ENCODE data around the gene PIK3R6. TPM values are rescaled to one million over a fixed set of nuclear protein-coding genes. Genes with fewer than 3 reads are reported as not detected.

Gene PIK3R6
- total RNA-seq, 4 donors from 2014 or later, result 0.55 to 1.4 TPM; not detected in 2

- intact Hi-C loops (cut with DNase I; ENCODE audit: low total_unique reads) (no loop called here), in situ Hi-C loops (cut with MboI; ENCODE audit: low pct_ligation_motif_present in 1 of 4, low pct_unique_long_range_greater_than_20kb in 1 of 4, low sequenced_read_pairs in 3 of 4) (no loop called here)
- no peak for TF ChIP-seq EP300 (IDR thresholded peaks at IDR 0.05; ENCODE audit: low read depth)
- no peak for TF ChIP-seq POLR2A (IDR thresholded peaks at IDR 0.05)
- no peak for TF ChIP-seq CTCF (IDR thresholded peaks at IDR 0.05)
- no peak for TF ChIP-seq POLR2AphosphoS5 (IDR thresholded peaks at IDR 0.05)
- H3K9me3 ChIP-seq, result no peaks in the 10 kb centered on the region
- no peaks in the 10 kb centered on the region for H3K4me1 ChIP-seq
- H3K36me3 ChIP-seq, result no peaks in the 10 kb centered on the region
- H3K4me3 ChIP-seq, result no peak overlapping the region
- no peak for DNase-seq
- no peak overlapping the region for H3K27ac ChIP-seq
- no peaks in the 10 kb centered on the region for H3K27me3 ChIP-seq
- 71 to 87% methylated on average over 5 to 6 of the region's 6 CpGs for WGBS, 2 donors (ENCODE audit: low coverage in 1 of 2)
Measured at GRCh38 chr17:8900207-8900606, 32.7 kb upstream of the PIK3R6 start.

- H3K27ac ChIP-seq, result no peak overlapping the region
- in situ Hi-C loops (cut with MboI; ENCODE audit: low pct_ligation_motif_present in 1 of 4, low pct_unique_long_range_greater_than_20kb in 1 of 4, low sequenced_read_pairs in 3 of 4) (loop anchor here in 1 of 4 donors (25.0 kb wide), 1 partner anchor 89 kb away; no protein-coding TSS in a partner anchor), intact Hi-C loops (cut with DNase I; ENCODE audit: low total_unique reads) (no loop called here)
- 75 to 79% methylated on average over 4 to 6 of the region's 6 CpGs for WGBS, 2 donors (ENCODE audit: low coverage in 1 of 2)
- no peaks in the 10 kb centered on the region for H3K9me3 ChIP-seq
- no peaks in the 10 kb centered on the region for H3K27me3 ChIP-seq
- DNase-seq, result no peak
- H3K36me3 ChIP-seq, result no peaks in the 10 kb centered on the region
- peaks cover 0 to 5% (median 0%) of the 10 kb centered on the region in 4 donors for H3K4me1 ChIP-seq
- H3K4me3 ChIP-seq, result no peak overlapping the region
- TF ChIP-seq EP300 (IDR thresholded peaks at IDR 0.05; ENCODE audit: low read depth), result no peak
Measured at GRCh38 chr17:8898636-8899035, 31.2 kb upstream of the PIK3R6 start.

- H3K27ac ChIP-seq, result no peak overlapping the region
- peaks cover 0 to 5% (median 0%) of the 10 kb centered on the region in 4 donors for H3K4me1 ChIP-seq
- in situ Hi-C loops (cut with MboI; ENCODE audit: low pct_ligation_motif_present in 1 of 4, low pct_unique_long_range_greater_than_20kb in 1 of 4, low sequenced_read_pairs in 3 of 4) (loop anchor here in 1 of 4 donors (25.0 kb wide), 1 partner anchor 89 kb away; no protein-coding TSS in a partner anchor), intact Hi-C loops (cut with DNase I; ENCODE audit: low total_unique reads) (no loop called here)
- no peak overlapping the region for H3K4me3 ChIP-seq
- no peak for DNase-seq
- WGBS, 2 donors (ENCODE audit: low coverage in 1 of 2), result 35 to 71% methylated on average over 2 of the region's 2 CpGs
- no peak for TF ChIP-seq POLR2AphosphoS5 (IDR thresholded peaks at IDR 0.05)
- TF ChIP-seq EP300 (IDR thresholded peaks at IDR 0.05; ENCODE audit: low read depth), result no peak
- no peak for TF ChIP-seq POLR2A (IDR thresholded peaks at IDR 0.05)
- no peak for TF ChIP-seq CTCF (IDR thresholded peaks at IDR 0.05)
- no peaks in the 10 kb centered on the region for H3K27me3 ChIP-seq
- H3K9me3 ChIP-seq, result no peaks in the 10 kb centered on the region
- no peaks in the 10 kb centered on the region for H3K36me3 ChIP-seq
Measured at GRCh38 chr17:8898126-8898525, 30.7 kb upstream of the PIK3R6 start.

GRCh38 chr17:8896641-8897635, 29.5 kb upstream of the PIK3R6 start:
- 73 to 80% methylated on average over 5 to 12 of the region's 12 CpGs for WGBS, 2 donors (ENCODE audit: low coverage in 1 of 2)
- Histone ChIP-seq H3K27me3 (no peaks in the 10 kb centered on the region), H3K4me1 (peaks cover 0 to 5% (median 0%) of the 10 kb centered on the region in 4 donors), H3K27ac (no peak overlapping the region), H3K4me3 (no peak overlapping the region), H3K36me3 (no peaks in the 10 kb centered on the region), H3K9me3 (no peaks in the 10 kb centered on the region)
- no peak for TF ChIP-seq EP300 (IDR thresholded peaks at IDR 0.05; ENCODE audit: low read depth)
- no peak for TF ChIP-seq CTCF (IDR thresholded peaks at IDR 0.05)
- no peak for TF ChIP-seq POLR2AphosphoS5 (IDR thresholded peaks at IDR 0.05)
- TF ChIP-seq POLR2A (IDR thresholded peaks at IDR 0.05), result no peak
- no peak for DNase-seq
- intact Hi-C loops (cut with DNase I; ENCODE audit: low total_unique reads), result no loop called here
- in situ Hi-C loops (cut with MboI; ENCODE audit: low pct_ligation_motif_present in 1 of 4, low pct_unique_long_range_greater_than_20kb in 1 of 4, low sequenced_read_pairs in 3 of 4), result loop anchor here in 1 of 4 donors (25.0 kb wide), 1 partner anchor 90 kb away; no protein-coding TSS in a partner anchor

Measured in transverse colon (tissue), 4 donors.